CD4-positive, alpha-beta T cell treated with Interleukin-21 for 1 hour (primary cell): ENCODE measurements around the gene CCDC177.

Experiments used
- DNase-seq: peaks from one replicate; pipeline ENCODE4 v3.0.0-alpha.2; 2020

Gene CCDC177

GRCh38 chr14:69595336-69595735 lies 20.7 kb upstream of the CCDC177 start:
- DNase-seq = no peak

GRCh38 chr14:69594846-69595245 lies 20.2 kb upstream of the CCDC177 start:
- no peak for DNase-seq

- no peak for DNase-seq
Observed at GRCh38 chr14:69593018-69593677, 18.5 kb upstream of the CCDC177 start.

GRCh38 chr14:69591317-69591716 lies 16.6 kb upstream of the CCDC177 start:
- DNase-seq = no peak

- no peak for DNase-seq
Observed at GRCh38 chr14:69587389-69587788, 12.7 kb upstream of the CCDC177 start.

- DNase-seq = no peak
Observed at GRCh38 chr14:69586404-69586803, 11.7 kb upstream of the CCDC177 start.

- DNase-seq = no peak
Observed at GRCh38 chr14:69584389-69584788, 9.7 kb upstream of the CCDC177 start.

GRCh38 chr14:69582829-69583228 lies 8.2 kb upstream of the CCDC177 start:
- no peak for DNase-seq

GRCh38 chr14:69582212-69582611 lies 7.5 kb upstream of the CCDC177 start:
- no peak for DNase-seq

GRCh38 chr14:69581316-69581935 lies 6.8 kb upstream of the CCDC177 start:
- no peak for DNase-seq

GRCh38 chr14:69580009-69580577 lies 5.4 kb upstream of the CCDC177 start:
- DNase-seq = no peak

- no peak for DNase-seq
Observed at GRCh38 chr14:69579476-69579875, 4.8 kb upstream of the CCDC177 start.

- no peak for DNase-seq
Observed at GRCh38 chr14:69574954-69575295, 254 bp upstream of the CCDC177 start.

GRCh38 chr14:69573831-69574262 lies 824 bp downstream of the CCDC177 start:
- peak; percentile 6 for DNase-seq

- no peak for DNase-seq
Observed at GRCh38 chr14:69573205-69573830, 1.4 kb downstream of the CCDC177 start.

- DNase-seq = no peak
Observed at GRCh38 chr14:69572841-69573135, 1.9 kb downstream of the CCDC177 start.

GRCh38 chr14:69572030-69572840 lies 2.4 kb downstream of the CCDC177 start:
- DNase-seq = no peak

- no peak for DNase-seq
Observed at GRCh38 chr14:69571449-69572029, 3.1 kb downstream of the CCDC177 start.

GRCh38 chr14:69570836-69571330 lies 3.8 kb downstream of the CCDC177 start:
- DNase-seq = no peak

- no peak for DNase-seq
Observed at GRCh38 chr14:69569859-69570258, 4.8 kb downstream of the CCDC177 start.

GRCh38 chr14:69567563-69567962 lies 7.1 kb downstream of the CCDC177 start:
- no peak for DNase-seq

- no peak for DNase-seq
Observed at GRCh38 chr14:69561893-69562292, 12.8 kb downstream of the CCDC177 start.

- no peak for DNase-seq
Observed at GRCh38 chr14:69560826-69561225, 13.8 kb downstream of the CCDC177 start.
